ENCODE data around the gene CD28.

CD28 gene

GRCh38 chr2:203715744-203716143 is 9.3 kb downstream of the CD28 start:
- WGBS, 2 experiments (ENCODE audit: insufficient coverage in 2 of 2) = 87 to 88% methylated on average over 2 of the region's 2 CpGs
- Histone ChIP-seq H3K9me3 (ENCODE audit: control insufficient read depth, low read length) (no peaks in the 10 kb centered on the region), H3K36me3 (ENCODE audit: control insufficient read depth, insufficient read depth, low read length) (no peaks in the 10 kb centered on the region), H3K4me1 (ENCODE audit: control insufficient read depth, insufficient read depth, low read length, poor library complexity, severe bottlenecking) (no peaks in the 10 kb centered on the region), H3K27ac (ENCODE audit: low read depth, low read length, severe bottlenecking) (no peak overlapping the region), H3K4me3 (ENCODE audit: extremely low read depth, insufficient read depth, low read length, poor library complexity, severe bottlenecking) (no peak overlapping the region)

- Histone ChIP-seq H3K4me3 (ENCODE audit: extremely low read depth, insufficient read depth, low read length, poor library complexity, severe bottlenecking) (no peak overlapping the region), H3K4me1 (ENCODE audit: control insufficient read depth, insufficient read depth, low read length, poor library complexity, severe bottlenecking) (no peaks in the 10 kb centered on the region), H3K9me3 (ENCODE audit: control insufficient read depth, low read length) (no peaks in the 10 kb centered on the region), H3K27ac (ENCODE audit: low read depth, low read length, severe bottlenecking) (no peak overlapping the region), H3K36me3 (ENCODE audit: control insufficient read depth, insufficient read depth, low read length) (no peaks in the 10 kb centered on the region)
- WGBS, 2 experiments (ENCODE audit: insufficient coverage in 2 of 2) = 60 to 70% methylated on average over 1 to 3 of the region's 3 CpGs
These were observed 11.6 kb downstream of the CD28 start for GRCh38 chr2:203718087-203718486.

GRCh38 chr2:203719456-203720410 is 13.3 kb downstream of the CD28 start:
- H3K9me3 ChIP-seq (ENCODE audit: control insufficient read depth, low read length) = no peaks in the 10 kb centered on the region
- 50 to 80% methylated on average over 1 of the region's 4 CpGs for WGBS, 2 experiments (ENCODE audit: insufficient coverage in 2 of 2)
- H3K4me1 ChIP-seq (ENCODE audit: control insufficient read depth, insufficient read depth, low read length, poor library complexity, severe bottlenecking) = no peaks in the 10 kb centered on the region
- no peak overlapping the region for H3K27ac ChIP-seq (ENCODE audit: low read depth, low read length, severe bottlenecking)
- no peak overlapping the region for H3K4me3 ChIP-seq (ENCODE audit: extremely low read depth, insufficient read depth, low read length, poor library complexity, severe bottlenecking)
- H3K36me3 ChIP-seq (ENCODE audit: control insufficient read depth, insufficient read depth, low read length) = no peaks in the 10 kb centered on the region

- Histone ChIP-seq H3K4me3 (ENCODE audit: extremely low read depth, insufficient read depth, low read length, poor library complexity, severe bottlenecking) (no peak overlapping the region), H3K36me3 (ENCODE audit: control insufficient read depth, insufficient read depth, low read length) (no peaks in the 10 kb centered on the region), H3K27ac (ENCODE audit: low read depth, low read length, severe bottlenecking) (no peak overlapping the region), H3K4me1 (ENCODE audit: control insufficient read depth, insufficient read depth, low read length, poor library complexity, severe bottlenecking) (no peaks in the 10 kb centered on the region), H3K9me3 (ENCODE audit: control insufficient read depth, low read length) (no peaks in the 10 kb centered on the region)
- 68% methylated on average over 3 to 5 of the region's 6 CpGs for WGBS, 2 experiments (ENCODE audit: insufficient coverage in 2 of 2)
These were observed 14.7 kb downstream of the CD28 start for GRCh38 chr2:203720915-203721672.

GRCh38 chr2:203721781-203722300 is 15.4 kb downstream of the CD28 start:
- Histone ChIP-seq H3K4me3 (ENCODE audit: extremely low read depth, insufficient read depth, low read length, poor library complexity, severe bottlenecking) (no peak overlapping the region), H3K27ac (ENCODE audit: low read depth, low read length, severe bottlenecking) (no peak overlapping the region), H3K9me3 (ENCODE audit: control insufficient read depth, low read length) (no peaks in the 10 kb centered on the region), H3K36me3 (ENCODE audit: control insufficient read depth, insufficient read depth, low read length) (no peaks in the 10 kb centered on the region), H3K4me1 (ENCODE audit: control insufficient read depth, insufficient read depth, low read length, poor library complexity, severe bottlenecking) (no peaks in the 10 kb centered on the region)
- no CpG with 5 or more reads among the region's 3 CpGs for WGBS, 2 experiments (ENCODE audit: insufficient coverage in 2 of 2)

- H3K4me1 ChIP-seq (ENCODE audit: control insufficient read depth, insufficient read depth, low read length, poor library complexity, severe bottlenecking) = no peaks in the 10 kb centered on the region
- no peaks in the 10 kb centered on the region for H3K9me3 ChIP-seq (ENCODE audit: control insufficient read depth, low read length)
- no peak overlapping the region for H3K4me3 ChIP-seq (ENCODE audit: extremely low read depth, insufficient read depth, low read length, poor library complexity, severe bottlenecking)
- no peak overlapping the region for H3K27ac ChIP-seq (ENCODE audit: low read depth, low read length, severe bottlenecking)
- 92 to 100% methylated on average over 1 of the region's 2 CpGs for WGBS, 2 experiments (ENCODE audit: insufficient coverage in 2 of 2)
- H3K36me3 ChIP-seq (ENCODE audit: control insufficient read depth, insufficient read depth, low read length) = no peaks in the 10 kb centered on the region
These were observed 16.0 kb downstream of the CD28 start for GRCh38 chr2:203722411-203722810.

DNA sequence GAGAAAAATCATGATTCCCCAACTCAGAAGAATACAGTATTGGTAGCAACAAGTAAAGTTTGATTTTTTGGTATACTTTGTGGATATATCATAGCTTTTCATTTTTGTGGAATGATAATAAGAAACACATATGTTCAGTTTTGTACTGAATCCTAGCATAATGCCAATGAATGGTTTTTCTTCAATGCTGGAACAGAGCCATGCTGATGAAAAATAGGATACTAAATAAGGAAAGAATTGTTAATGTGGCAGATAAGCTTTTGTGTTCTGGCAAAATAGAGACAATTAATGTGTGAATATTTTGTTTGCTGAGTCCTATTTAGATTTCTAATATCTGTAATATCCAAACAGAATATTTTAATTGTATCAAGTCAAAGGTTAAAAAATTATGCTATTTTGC is 21.9 kb downstream of the CD28 start:
- no peaks in the 10 kb centered on the region for H3K4me1 ChIP-seq (ENCODE audit: control insufficient read depth, insufficient read depth, low read length, poor library complexity, severe bottlenecking)
- no peak overlapping the region for H3K4me3 ChIP-seq (ENCODE audit: extremely low read depth, insufficient read depth, low read length, poor library complexity, severe bottlenecking)
- no peak overlapping the region for H3K27ac ChIP-seq (ENCODE audit: low read depth, low read length, severe bottlenecking)
- H3K9me3 ChIP-seq (ENCODE audit: control insufficient read depth, low read length) = no peaks in the 10 kb centered on the region
- no peaks in the 10 kb centered on the region for H3K36me3 ChIP-seq (ENCODE audit: control insufficient read depth, insufficient read depth, low read length)

DNA sequence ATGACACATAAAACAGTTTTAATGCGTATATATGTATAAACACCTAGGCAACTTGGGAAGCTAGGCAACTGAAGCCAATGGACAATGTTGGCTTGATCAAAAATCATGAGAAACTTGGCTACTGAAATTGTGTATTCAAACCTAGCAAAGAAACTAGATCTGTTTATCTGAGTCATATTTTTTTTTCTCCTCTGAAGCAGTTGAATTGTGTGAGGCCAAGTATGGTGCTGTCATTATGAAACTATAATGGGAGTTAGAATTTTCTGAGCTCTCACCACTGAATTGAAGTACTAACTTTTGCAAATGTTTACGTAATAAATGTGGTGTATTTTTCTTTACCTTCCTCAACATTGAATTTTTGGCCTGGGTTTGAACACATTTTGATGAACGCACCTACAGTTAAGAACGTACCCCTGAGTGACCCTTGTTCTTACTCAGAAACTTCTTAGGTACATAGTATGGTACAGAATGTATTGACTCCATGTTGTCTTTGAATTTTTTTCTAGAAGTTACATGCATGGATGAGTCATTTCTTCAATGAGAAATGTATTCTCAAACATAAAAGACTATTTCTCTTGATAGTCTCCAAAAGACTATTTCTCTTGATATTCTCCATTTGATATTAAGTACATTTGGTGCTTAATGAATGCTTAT is 23.8 kb downstream of the CD28 start:
- Histone ChIP-seq H3K4me1 (ENCODE audit: control insufficient read depth, insufficient read depth, low read length, poor library complexity, severe bottlenecking) (no peaks in the 10 kb centered on the region), H3K4me3 (ENCODE audit: extremely low read depth, insufficient read depth, low read length, poor library complexity, severe bottlenecking) (no peak overlapping the region), H3K27ac (ENCODE audit: low read depth, low read length, severe bottlenecking) (no peak overlapping the region), H3K36me3 (ENCODE audit: control insufficient read depth, insufficient read depth, low read length) (no peaks in the 10 kb centered on the region), H3K9me3 (ENCODE audit: control insufficient read depth, low read length) (no peaks in the 10 kb centered on the region)
- WGBS, 2 experiments (ENCODE audit: insufficient coverage in 2 of 2) = 80 to 100% methylated on average over 1 to 2 of the region's 4 CpGs

DNA sequence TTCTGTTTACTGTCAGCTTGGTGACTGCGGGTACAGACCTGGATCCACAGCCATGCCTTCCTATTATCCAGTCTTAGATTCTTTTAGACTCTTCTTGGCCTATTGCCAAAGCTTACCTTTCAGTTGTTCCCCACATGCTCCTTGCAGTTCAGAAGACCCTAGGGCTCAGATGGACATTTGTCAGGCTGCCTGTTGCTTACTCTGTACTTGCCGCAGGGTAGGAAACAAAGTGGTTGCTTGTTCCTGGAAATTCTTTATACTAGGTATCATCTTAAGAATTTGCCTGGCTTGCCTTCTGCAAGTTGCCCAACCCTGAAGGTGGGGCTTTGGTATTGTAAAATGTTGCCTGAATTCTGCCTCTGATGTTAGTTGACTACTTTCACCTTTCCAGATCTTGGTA is 24.4 kb downstream of the CD28 start:
- Histone ChIP-seq H3K4me3 (ENCODE audit: extremely low read depth, insufficient read depth, low read length, poor library complexity, severe bottlenecking) (no peak overlapping the region), H3K36me3 (ENCODE audit: control insufficient read depth, insufficient read depth, low read length) (no peaks in the 10 kb centered on the region), H3K9me3 (ENCODE audit: control insufficient read depth, low read length) (no peaks in the 10 kb centered on the region), H3K27ac (ENCODE audit: low read depth, low read length, severe bottlenecking) (no peak overlapping the region), H3K4me1 (ENCODE audit: control insufficient read depth, insufficient read depth, low read length, poor library complexity, severe bottlenecking) (no peaks in the 10 kb centered on the region)
- 83 to 100% methylated on average over 1 of the region's 2 CpGs for WGBS, 2 experiments (ENCODE audit: insufficient coverage in 2 of 2)

- H3K9me3 ChIP-seq (ENCODE audit: control insufficient read depth, low read length) = no peaks in the 10 kb centered on the region
- no peaks in the 10 kb centered on the region for H3K36me3 ChIP-seq (ENCODE audit: control insufficient read depth, insufficient read depth, low read length)
- no peak overlapping the region for H3K27ac ChIP-seq (ENCODE audit: low read depth, low read length, severe bottlenecking)
- 86 to 100% methylated on average over 1 to 4 of the region's 6 CpGs for WGBS, 2 experiments (ENCODE audit: insufficient coverage in 2 of 2)
- no peaks in the 10 kb centered on the region for H3K4me1 ChIP-seq (ENCODE audit: control insufficient read depth, insufficient read depth, low read length, poor library complexity, severe bottlenecking)
- H3K4me3 ChIP-seq (ENCODE audit: extremely low read depth, insufficient read depth, low read length, poor library complexity, severe bottlenecking) = no peak overlapping the region
These were observed 25.9 kb downstream of the CD28 start for GRCh38 chr2:203732092-203732952.

Data from mesodermal cell (in vitro differentiated cells).